Suppressor macrophage treated with lipopolysaccharide for 4 hours (primary cell): ENCODE measurements around the gene GCNA.
"Not testable (repeated sequence)": the region's sequence is repeated elsewhere in the genome, so short reads cannot be mapped to it uniquely, and the experiment has no call there.

Experiments used
- DNase-seq: peaks from one replicate; pipeline ENCODE4 v3.0.0-alpha.2; 2020

Gene GCNA

GRCh38 chrX:71578253-71579135 lies at the start of gene GCNA:
TSS of gene GCNA (plus strand) at chrX:71578437. CDS start at chrX:71580822, 2,385 bp downstream.
- no peak for DNase-seq

- peak; percentile 57 for DNase-seq
Measured at GRCh38 chrX:71532078-71532752, 46.0 kb upstream of the GCNA start.

GRCh38 chrX:71532753-71533425 lies 45.3 kb upstream of the GCNA start, which contains the start of gene OGT:
TSS of gene OGT (plus strand) at chrX:71533104. CDS start at chrX:71533300, 196 bp downstream.
- DNase-seq: peak; percentile 94

GRCh38 chrX:71533516-71533850 lies 44.8 kb upstream of the GCNA start:
- DNase-seq: no peak

GRCh38 chrX:71533851-71534561 lies 44.2 kb upstream of the GCNA start:
- peak; percentile 55 for DNase-seq

GRCh38 chrX:71534773-71535544 lies 43.3 kb upstream of the GCNA start:
- no peak for DNase-seq

- peak; percentile 19 for DNase-seq
Measured at GRCh38 chrX:71536285-71536684, 42.0 kb upstream of the GCNA start.

- DNase-seq: no peak
Measured at GRCh38 chrX:71537743-71538142, 40.5 kb upstream of the GCNA start.

- DNase-seq: no peak
Measured at GRCh38 chrX:71540801-71541200, 37.4 kb upstream of the GCNA start.

- peak; percentile 74 for DNase-seq
Measured at GRCh38 chrX:71541210-71542022, 36.8 kb upstream of the GCNA start.

- peak; percentile 50 for DNase-seq
Measured at GRCh38 chrX:71542411-71542810, 35.8 kb upstream of the GCNA start.

GRCh38 chrX:71542825-71543224 lies 35.4 kb upstream of the GCNA start:
- DNase-seq: no peak

GRCh38 chrX:71543316-71543715 lies 34.9 kb upstream of the GCNA start:
- DNase-seq: peak; percentile 19

- no peak for DNase-seq
Measured at GRCh38 chrX:71545364-71545763, 32.9 kb upstream of the GCNA start.

- DNase-seq: no peak
Measured at GRCh38 chrX:71546879-71547278, 31.4 kb upstream of the GCNA start.

GRCh38 chrX:71547339-71547738 lies 30.9 kb upstream of the GCNA start:
- DNase-seq: no peak

- DNase-seq: no peak
Measured at GRCh38 chrX:71549986-71550385, 28.3 kb upstream of the GCNA start.

GRCh38 chrX:71550578-71550977 lies 27.7 kb upstream of the GCNA start:
- no peak for DNase-seq

GRCh38 chrX:71556036-71556435 lies 22.2 kb upstream of the GCNA start:
- no peak for DNase-seq

GRCh38 chrX:71558920-71559319 lies 19.3 kb upstream of the GCNA start:
- no peak for DNase-seq

- not testable (repeated sequence) for DNase-seq
Measured at GRCh38 chrX:71559773-71560172, 18.5 kb upstream of the GCNA start.
